Measurements from ENCODE around the gene TM4SF18. TPM values are rescaled to one million over a fixed set of nuclear protein-coding genes. Genes with fewer than 3 reads are reported as not detected.

Gene TM4SF18
- polyA plus RNA-seq, 4 donors, result 0.27 to 5.3 (median 1.1) TPM; not detected in 1

- no peak overlapping the region for H3K4me3 ChIP-seq (ENCODE audit: low read depth in 1 of 3, low read length in 3 of 3)
- DNase-seq (no peak), FAIRE-seq (no peak)
- H3K9me3 ChIP-seq (ENCODE audit: control insufficient read depth in 2 of 2, insufficient read depth in 1 of 2, low read depth in 1 of 2, low read length in 1 of 2), result no peaks in the 10 kb centered on the region
- WGBS, 3 donors, result 90 to 93% (median 92%) methylated on average over 3 of the region's 3 CpGs
- no peaks in the 10 kb centered on the region for H3K27me3 ChIP-seq (ENCODE audit: control insufficient read depth in 3 of 3, insufficient read depth in 3 of 3, low read length in 3 of 3)
- H3K36me3 ChIP-seq (ENCODE audit: control insufficient read depth in 3 of 3, insufficient read depth in 2 of 3, low read depth in 1 of 3, low read length in 3 of 3), result no peaks in the 10 kb centered on the region
- peaks cover 0 to 3% (median 0%) of the 10 kb centered on the region in 3 donors for H3K4me1 ChIP-seq (ENCODE audit: control insufficient read depth in 3 of 3, insufficient read depth in 2 of 3, low read depth in 1 of 3, low read length in 2 of 3)
- no peak overlapping the region for H3K27ac ChIP-seq (ENCODE audit: low read depth in 1 of 3, low read length in 2 of 3)
Measured at GRCh38 chr3:149276619-149277018, 56.8 kb downstream of the TM4SF18 start.

GRCh38 chr3:149274220-149274619 is 59.2 kb downstream of the TM4SF18 start:
- no peak for DNase-seq
- no peaks in the 10 kb centered on the region for H3K9me3 ChIP-seq (ENCODE audit: control insufficient read depth in 2 of 2, insufficient read depth in 1 of 2, low read depth in 1 of 2, low read length in 1 of 2)
- no peak for FAIRE-seq
- 58 to 82% (median 72%) methylated on average over 3 of the region's 3 CpGs for WGBS, 3 donors
- H3K27me3 ChIP-seq (ENCODE audit: control insufficient read depth in 3 of 3, insufficient read depth in 3 of 3, low read length in 3 of 3), result no peaks in the 10 kb centered on the region
- H3K27ac ChIP-seq (ENCODE audit: low read depth in 1 of 3, low read length in 2 of 3), result no peak overlapping the region
- H3K4me1 ChIP-seq (ENCODE audit: control insufficient read depth in 3 of 3, insufficient read depth in 2 of 3, low read depth in 1 of 3, low read length in 2 of 3), result peaks cover 0 to 3% (median 0%) of the 10 kb centered on the region in 3 donors
- H3K36me3 ChIP-seq (ENCODE audit: control insufficient read depth in 3 of 3, insufficient read depth in 2 of 3, low read depth in 1 of 3, low read length in 3 of 3), result no peaks in the 10 kb centered on the region
- H3K4me3 ChIP-seq (ENCODE audit: low read depth in 1 of 3, low read length in 3 of 3), result no peak overlapping the region

- H3K9me3 ChIP-seq (ENCODE audit: control insufficient read depth in 2 of 2, insufficient read depth in 1 of 2, low read depth in 1 of 2, low read length in 1 of 2), result no peaks in the 10 kb centered on the region
- no peaks in the 10 kb centered on the region for H3K36me3 ChIP-seq (ENCODE audit: control insufficient read depth in 3 of 3, insufficient read depth in 2 of 3, low read depth in 1 of 3, low read length in 3 of 3)
- peaks cover 0 to 3% (median 0%) of the 10 kb centered on the region in 3 donors for H3K4me1 ChIP-seq (ENCODE audit: control insufficient read depth in 3 of 3, insufficient read depth in 2 of 3, low read depth in 1 of 3, low read length in 2 of 3)
- DNase-seq, result peak; percentile 80 to 83
- no peaks in the 10 kb centered on the region for H3K27me3 ChIP-seq (ENCODE audit: control insufficient read depth in 3 of 3, insufficient read depth in 3 of 3, low read length in 3 of 3)
- FAIRE-seq, result peak; percentile 23
- H3K27ac ChIP-seq (ENCODE audit: low read depth in 1 of 3, low read length in 2 of 3), result no peak overlapping the region
- H3K4me3 ChIP-seq (ENCODE audit: low read depth in 1 of 3, low read length in 3 of 3), result no peak overlapping the region
- 31 to 44% (median 34%) methylated on average over 4 of the region's 4 CpGs for WGBS, 3 donors
Measured at GRCh38 chr3:149273096-149273751, 60.2 kb downstream of the TM4SF18 start.

- Histone ChIP-seq H3K4me3 (ENCODE audit: low read depth in 1 of 3, low read length in 3 of 3) (no peak overlapping the region), H3K9me3 (ENCODE audit: control insufficient read depth in 2 of 2, insufficient read depth in 1 of 2, low read depth in 1 of 2, low read length in 1 of 2) (no peaks in the 10 kb centered on the region), H3K4me1 (ENCODE audit: control insufficient read depth in 3 of 3, insufficient read depth in 2 of 3, low read depth in 1 of 3, low read length in 2 of 3) (peaks cover 0 to 3% (median 0%) of the 10 kb centered on the region in 3 donors), H3K36me3 (ENCODE audit: control insufficient read depth in 3 of 3, insufficient read depth in 2 of 3, low read depth in 1 of 3, low read length in 3 of 3) (no peaks in the 10 kb centered on the region), H3K27ac (ENCODE audit: low read depth in 1 of 3, low read length in 2 of 3) (no peak overlapping the region), H3K27me3 (ENCODE audit: control insufficient read depth in 3 of 3, insufficient read depth in 3 of 3, low read length in 3 of 3) (no peaks in the 10 kb centered on the region)
- FAIRE-seq, result no peak
- 75 to 92% (median 80%) methylated on average over 6 of the region's 6 CpGs for WGBS, 3 donors
- no peak for DNase-seq
Measured at GRCh38 chr3:149271669-149272068, 61.8 kb downstream of the TM4SF18 start.

- Histone ChIP-seq H3K4me3 (ENCODE audit: low read depth in 1 of 3, low read length in 3 of 3) (no peak overlapping the region), H3K27me3 (ENCODE audit: control insufficient read depth in 3 of 3, insufficient read depth in 3 of 3, low read length in 3 of 3) (no peaks in the 10 kb centered on the region), H3K36me3 (ENCODE audit: control insufficient read depth in 3 of 3, insufficient read depth in 2 of 3, low read depth in 1 of 3, low read length in 3 of 3) (no peaks in the 10 kb centered on the region), H3K9me3 (ENCODE audit: control insufficient read depth in 2 of 2, insufficient read depth in 1 of 2, low read depth in 1 of 2, low read length in 1 of 2) (no peaks in the 10 kb centered on the region), H3K27ac (ENCODE audit: low read depth in 1 of 3, low read length in 2 of 3) (no peak overlapping the region), H3K4me1 (ENCODE audit: control insufficient read depth in 3 of 3, insufficient read depth in 2 of 3, low read depth in 1 of 3, low read length in 2 of 3) (peaks cover 0 to 3% (median 0%) of the 10 kb centered on the region in 3 donors)
- 56 to 61% (median 61%) methylated on average over 2 of the region's 2 CpGs for WGBS, 3 donors
- FAIRE-seq, result no peak
- no peak for DNase-seq
Measured at GRCh38 chr3:149270180-149270579, 63.3 kb downstream of the TM4SF18 start.

GRCh38 chr3:149269687-149270086 is 63.7 kb downstream of the TM4SF18 start:
- peaks cover 0 to 3% (median 0%) of the 10 kb centered on the region in 3 donors for H3K4me1 ChIP-seq (ENCODE audit: control insufficient read depth in 3 of 3, insufficient read depth in 2 of 3, low read depth in 1 of 3, low read length in 2 of 3)
- DNase-seq (no peak), FAIRE-seq (no peak)
- no peak overlapping the region for H3K4me3 ChIP-seq (ENCODE audit: low read depth in 1 of 3, low read length in 3 of 3)
- H3K9me3 ChIP-seq (ENCODE audit: control insufficient read depth in 2 of 2, insufficient read depth in 1 of 2, low read depth in 1 of 2, low read length in 1 of 2), result no peaks in the 10 kb centered on the region
- no peak overlapping the region for H3K27ac ChIP-seq (ENCODE audit: low read depth in 1 of 3, low read length in 2 of 3)
- 94 to 96% (median 96%) methylated on average over 7 of the region's 7 CpGs for WGBS, 3 donors
- no peaks in the 10 kb centered on the region for H3K27me3 ChIP-seq (ENCODE audit: control insufficient read depth in 3 of 3, insufficient read depth in 3 of 3, low read length in 3 of 3)
- no peaks in the 10 kb centered on the region for H3K36me3 ChIP-seq (ENCODE audit: control insufficient read depth in 3 of 3, insufficient read depth in 2 of 3, low read depth in 1 of 3, low read length in 3 of 3)

Other genes with a start within 250 kb of the TM4SF18 start
- gene HLTF, start 247.1 kb downstream of the TM4SF18 start, polyA plus RNA-seq, result 10 to 100 TPM in 1 of 4 donors, 1 to 10 TPM in 3; 1.1 to 19.1 (median 4.3) TPM
- gene HPS3, start 204.0 kb downstream of the TM4SF18 start, polyA plus RNA-seq, result 10 to 100 TPM in 2 of 4 donors, 1 to 10 TPM in 2; 7.3 to 32.0 (median 10.2) TPM
- gene CP, start 111.8 kb downstream of the TM4SF18 start, polyA plus RNA-seq, result 10 to 100 TPM in 1 of 4 donors, 1 to 10 TPM in 2, under 1 TPM in 1; 0.52 to 15.6 (median 2.8) TPM
- gene TM4SF1, start 44.0 kb upstream of the TM4SF18 start, polyA plus RNA-seq, result 10 to 100 TPM in 3 of 4 donors, 1 to 10 TPM in 1; 3.1 to 88.4 (median 16.0) TPM
- 1,000 to 10,000 TPM in 1 of 4 donors, 100 to 1,000 TPM in 2, 10 to 100 TPM in 1; 14.2 to 2,254 (median 658) TPM for gene TM4SF4, start 141.1 kb upstream of the TM4SF18 start, polyA plus RNA-seq